ENCODE data around the gene CCDC137.
"Not testable (repeated sequence)": the region's sequence is repeated elsewhere in the genome, so short reads cannot be mapped to it uniquely, and the experiment has no call there.

- not testable (repeated sequence) for TF ChIP-seq CTCF, POLR2AphosphoS5, POLR2A (IDR thresholded peaks at IDR 0.05)
Measured at GRCh38 chr17:81618307-81618706, 48.2 kb upstream of the CCDC137 start.
